ENCODE data around the gene PTPRD. TPM values are rescaled to one million over a fixed set of nuclear protein-coding genes. Genes with fewer than 3 reads are reported as not detected.
A peak's percentile ranks its signal among the peaks of the same experiment; 100 is the strongest.

Gene PTPRD
- total RNA-seq, 1 experiment from 2014 or later: not detected

DNA sequence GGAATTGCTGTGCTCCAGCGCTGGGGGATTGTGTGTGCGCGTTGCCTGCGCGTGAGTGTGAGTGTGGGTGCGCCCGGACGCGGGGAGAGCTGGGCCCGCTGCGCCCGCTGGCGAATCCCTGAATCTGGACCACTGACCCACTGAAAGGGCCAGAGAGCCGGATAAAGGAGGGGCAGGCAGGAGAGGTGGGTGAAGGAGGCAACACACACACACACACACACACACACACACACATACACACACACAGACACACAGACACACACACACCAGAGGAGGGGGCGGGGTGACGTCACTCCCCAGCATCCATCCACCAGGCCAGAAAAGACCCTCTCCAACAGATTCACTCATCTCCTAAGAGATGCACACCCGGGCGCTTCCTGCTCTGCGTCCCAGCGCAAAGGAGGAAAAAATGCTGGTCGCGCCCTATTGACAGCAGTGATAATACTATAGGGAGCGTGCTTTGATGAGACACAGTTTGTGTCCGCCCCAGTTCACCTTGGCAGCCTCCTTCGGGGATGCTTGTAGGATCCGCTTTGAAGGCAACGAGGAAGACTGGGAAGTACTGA is 1754.1 kb downstream of the PTPRD start:
- H3K4me3 Mint-ChIP-seq (ENCODE audit: unreplicated experiment): no peak overlapping the region
- no peak for DNase-seq (ENCODE audit: unreplicated experiment)
- no peak overlapping the region for H3K27ac Mint-ChIP-seq (ENCODE audit: low read depth, unreplicated experiment)
- ChIA-PET CTCF (interaction anchor here (0.6 to 0.8 kb wide), 5 partner anchors 37 to 1457 kb away, joined by 3 to 6 read pairs (median 3); no protein-coding TSS in a partner anchor), POLR2A (no interaction called here)
- TF ChIP-seq, protein P1, sequence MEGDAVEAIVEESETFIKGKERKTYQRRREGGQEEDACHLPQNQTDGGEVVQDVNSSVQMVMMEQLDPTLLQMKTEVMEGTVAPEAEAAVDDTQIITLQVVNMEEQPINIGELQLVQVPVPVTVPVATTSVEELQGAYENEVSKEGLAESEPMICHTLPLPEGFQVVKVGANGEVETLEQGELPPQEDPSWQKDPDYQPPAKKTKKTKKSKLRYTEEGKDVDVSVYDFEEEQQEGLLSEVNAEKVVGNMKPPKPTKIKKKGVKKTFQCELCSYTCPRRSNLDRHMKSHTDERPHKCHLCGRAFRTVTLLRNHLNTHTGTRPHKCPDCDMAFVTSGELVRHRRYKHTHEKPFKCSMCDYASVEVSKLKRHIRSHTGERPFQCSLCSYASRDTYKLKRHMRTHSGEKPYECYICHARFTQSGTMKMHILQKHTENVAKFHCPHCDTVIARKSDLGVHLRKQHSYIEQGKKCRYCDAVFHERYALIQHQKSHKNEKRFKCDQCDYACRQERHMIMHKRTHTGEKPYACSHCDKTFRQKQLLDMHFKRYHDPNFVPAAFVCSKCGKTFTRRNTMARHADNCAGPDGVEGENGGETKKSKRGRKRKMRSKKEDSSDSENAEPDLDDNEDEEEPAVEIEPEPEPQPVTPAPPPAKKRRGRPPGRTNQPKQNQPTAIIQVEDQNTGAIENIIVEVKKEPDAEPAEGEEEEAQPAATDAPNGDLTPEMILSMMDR (IDR thresholded peaks at IDR 0.05; ENCODE audit: unreplicated experiment): no peak
- H3K9me3 Mint-ChIP-seq (ENCODE audit: unreplicated experiment): no peaks in the 10 kb centered on the region
- H3K36me3 Mint-ChIP-seq (ENCODE audit: insufficient read depth, unreplicated experiment): no peaks in the 10 kb centered on the region
- BruUV-seq (replicated peaks): no TSS peak
- H3K27me3 Mint-ChIP-seq (ENCODE audit: insufficient read depth, unreplicated experiment): no peaks in the 10 kb centered on the region
- H3K4me1 Mint-ChIP-seq (ENCODE audit: insufficient read depth, unreplicated experiment): no peaks in the 10 kb centered on the region
- intact Hi-C loops (cut with micrococcal nuclease): loop anchor here (10.0 kb wide), 1 partner anchor 1284 kb away; no protein-coding TSS in a partner anchor

- POLR2A ChIA-PET: no interaction called here
- no peak for DNase-seq (ENCODE audit: unreplicated experiment)
- Mint-ChIP-seq H3K9me3 (ENCODE audit: unreplicated experiment) (no peaks in the 10 kb centered on the region), H3K4me1 (ENCODE audit: insufficient read depth, unreplicated experiment) (no peaks in the 10 kb centered on the region), H3K4me3 (ENCODE audit: unreplicated experiment) (peak overlapping the region; percentile 28), H3K36me3 (ENCODE audit: insufficient read depth, unreplicated experiment) (no peaks in the 10 kb centered on the region), H3K27me3 (ENCODE audit: insufficient read depth, unreplicated experiment) (no peaks in the 10 kb centered on the region), H3K27ac (ENCODE audit: low read depth, unreplicated experiment) (no peak overlapping the region)
- intact Hi-C loops (cut with micrococcal nuclease): loop anchor here (10.0 kb wide), 1 partner anchor 1283 kb away; no protein-coding TSS in a partner anchor
- TF ChIP-seq, protein P1 (IDR thresholded peaks at IDR 0.05; ENCODE audit: unreplicated experiment): no peak
- CTCF ChIA-PET: interaction anchor here (0.6 kb wide), 1 partner anchor 458 kb away, joined by 6 read pairs; no protein-coding TSS in a partner anchor
- BruUV-seq (replicated peaks): no TSS peak
Measured at GRCh38 chr9:8857926-8858595, 1754.7 kb downstream of the PTPRD start.

GRCh38 chr9:8857068-8857925 is 1755.5 kb downstream of the PTPRD start:
- no TSS peak for BruUV-seq (replicated peaks)
- H3K4me3 Mint-ChIP-seq (ENCODE audit: unreplicated experiment): no peak overlapping the region
- intact Hi-C loops (cut with micrococcal nuclease): loop anchor here (10.0 kb wide), 1 partner anchor 1282 kb away; no protein-coding TSS in a partner anchor
- CTCF ChIA-PET: no interaction called here
- no peak for DNase-seq (ENCODE audit: unreplicated experiment)
- no peak overlapping the region for H3K27ac Mint-ChIP-seq (ENCODE audit: low read depth, unreplicated experiment)
- POLR2A ChIA-PET: no interaction called here
- no peaks in the 10 kb centered on the region for H3K9me3 Mint-ChIP-seq (ENCODE audit: unreplicated experiment)
- no peaks in the 10 kb centered on the region for H3K36me3 Mint-ChIP-seq (ENCODE audit: insufficient read depth, unreplicated experiment)
- TF ChIP-seq, protein P1 (IDR thresholded peaks at IDR 0.05; ENCODE audit: unreplicated experiment): no peak
- H3K27me3 Mint-ChIP-seq (ENCODE audit: insufficient read depth, unreplicated experiment): no peaks in the 10 kb centered on the region
- H3K4me1 Mint-ChIP-seq (ENCODE audit: insufficient read depth, unreplicated experiment): no peaks in the 10 kb centered on the region
